OCI-M2 (cell line): Measurements from ENCODE around the gene RBM4B.
"Not testable (repeated sequence)": the region's sequence is repeated elsewhere in the genome, so short reads cannot be mapped to it uniquely, and the experiment has no call there.

Experiments used
- DNase-seq: peaks from one replicate; lab custom pipeline; 2025; ENCODE audit not compliant: unreplicated experiment; lab: John Stamatoyannopoulos, UW

RBM4B gene

GRCh38 chr11:66643745-66644437 is 33.8 kb downstream of the RBM4B start:
- no peak for DNase-seq

- no peak for DNase-seq
Measured at GRCh38 chr11:66641834-66642233, 35.9 kb downstream of the RBM4B start.

GRCh38 chr11:66639814-66640340 is 37.8 kb downstream of the RBM4B start:
- DNase-seq = not testable (repeated sequence)

DNA sequence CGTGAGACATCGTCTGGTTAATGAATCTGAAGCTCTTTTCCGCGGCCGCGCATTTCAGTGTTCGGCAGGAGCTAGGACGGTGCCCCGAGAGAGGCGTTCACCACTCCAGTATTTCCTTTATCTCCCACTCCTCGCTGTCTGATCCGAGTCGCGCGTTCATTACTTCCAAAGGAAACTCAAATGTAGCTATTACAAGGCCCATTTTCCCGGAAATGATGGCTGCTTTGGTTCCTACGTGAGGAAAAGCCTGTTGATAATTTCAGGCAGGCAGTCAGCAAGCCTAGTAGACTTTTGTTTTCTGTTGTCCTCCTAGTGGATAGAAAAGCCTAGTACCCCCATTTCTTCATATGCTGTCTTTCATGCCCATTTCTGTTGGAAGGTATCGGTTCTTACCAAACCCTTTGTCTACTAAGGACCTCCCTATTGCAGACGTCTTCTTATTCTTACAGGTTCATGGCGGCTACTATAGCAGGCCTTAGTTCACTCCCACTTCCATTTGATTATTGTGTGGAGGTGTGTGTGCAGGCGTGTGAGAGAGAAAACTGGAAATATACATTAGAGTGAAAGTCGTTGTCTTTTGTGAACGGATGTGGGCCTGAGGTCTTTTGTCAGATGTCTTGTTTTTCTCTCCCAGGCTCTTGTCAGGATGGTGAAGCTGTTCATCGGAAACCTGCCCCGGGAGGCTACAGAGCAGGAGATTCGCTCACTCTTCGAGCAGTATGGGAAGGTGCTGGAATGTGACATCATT is 38.4 kb downstream of the RBM4B start:
- DNase-seq = no peak

- peak; percentile 83 for DNase-seq
Measured at GRCh38 chr11:66638177-66639065, 39.3 kb downstream of the RBM4B start, which contains the start of gene RBM4. Gene RBM4, plus strand, starts transcription at chr11:66638703. Its CDS starts 1,009 bp downstream, at chr11:66639712.

DNA sequence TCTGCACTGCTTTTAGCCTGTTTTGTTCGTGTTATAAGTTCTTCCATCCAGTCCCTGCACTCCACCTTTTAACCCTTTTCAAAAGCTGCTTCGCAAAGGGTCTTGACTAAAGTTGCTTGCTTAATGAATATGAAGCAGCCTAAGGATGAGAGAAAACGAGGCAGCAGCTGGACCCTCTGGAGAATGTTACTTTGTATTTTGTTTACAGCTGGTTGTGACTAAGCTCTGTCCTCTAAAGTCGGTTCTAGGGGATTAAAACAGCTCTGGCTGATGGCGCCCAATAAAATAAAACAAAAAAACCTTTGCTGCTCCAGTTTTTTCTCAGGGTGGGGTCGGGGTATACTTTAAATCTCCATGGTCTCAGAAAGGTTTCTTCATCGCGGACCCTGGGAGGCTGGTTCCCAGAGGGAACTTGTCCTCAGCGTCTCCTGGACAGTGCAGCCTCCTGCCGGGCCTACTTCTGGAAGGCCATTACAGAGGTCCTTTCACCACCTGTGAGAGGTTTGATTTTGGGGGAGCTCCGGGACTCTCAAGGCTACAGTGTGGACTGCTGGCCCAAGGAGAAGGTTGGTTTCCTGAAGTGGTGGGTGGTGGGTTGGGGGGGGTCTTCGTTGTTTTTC is 40.0 kb downstream of the RBM4B start:
- no peak for DNase-seq

GRCh38 chr11:66636411-66636810 is 41.3 kb downstream of the RBM4B start:
- no peak for DNase-seq

DNA sequence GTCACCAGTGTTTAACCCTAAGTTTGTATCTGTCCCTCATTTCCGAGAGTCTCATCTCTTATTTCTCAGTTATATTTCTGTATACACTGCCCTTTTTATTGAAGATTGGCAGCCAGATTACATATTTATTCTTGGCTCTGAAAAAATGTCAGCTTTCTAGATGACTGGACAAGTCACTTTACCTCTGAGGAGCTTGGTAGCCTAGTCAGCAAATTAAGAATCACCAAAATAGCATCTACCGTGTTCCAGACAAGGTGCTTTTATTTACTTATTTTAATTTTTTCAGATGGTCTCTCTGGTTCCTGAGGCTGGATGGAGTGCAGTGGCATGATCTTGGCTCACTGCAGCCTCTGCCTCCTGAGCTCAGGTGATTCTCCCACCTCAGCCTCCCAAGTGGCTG is 44.7 kb downstream of the RBM4B start:
- DNase-seq = no peak

GRCh38 chr11:66631883-66632282 is 45.8 kb downstream of the RBM4B start:
- DNase-seq = no peak

DNA sequence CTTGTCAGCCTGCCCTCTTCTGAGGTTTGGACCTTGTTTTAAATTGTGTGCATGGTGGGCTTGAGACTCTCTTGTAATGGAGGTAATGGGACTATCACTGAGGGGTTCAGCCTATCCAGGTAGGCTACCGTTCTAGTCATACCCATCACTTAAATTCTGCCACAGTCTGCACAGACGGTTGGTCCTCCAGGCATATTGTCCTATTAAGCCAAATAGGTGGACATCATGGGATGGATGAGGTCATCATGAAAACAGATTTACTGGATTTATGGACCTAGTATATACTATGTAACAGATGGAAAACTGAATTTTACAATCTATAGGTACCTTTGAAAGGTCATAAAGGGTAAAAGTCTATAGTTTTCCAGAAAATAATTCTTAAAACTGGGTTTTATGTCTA is 48.3 kb downstream of the RBM4B start:
- DNase-seq = no peak

GRCh38 chr11:66628061-66628603 is 49.6 kb downstream of the RBM4B start:
- DNase-seq = no peak

DNA sequence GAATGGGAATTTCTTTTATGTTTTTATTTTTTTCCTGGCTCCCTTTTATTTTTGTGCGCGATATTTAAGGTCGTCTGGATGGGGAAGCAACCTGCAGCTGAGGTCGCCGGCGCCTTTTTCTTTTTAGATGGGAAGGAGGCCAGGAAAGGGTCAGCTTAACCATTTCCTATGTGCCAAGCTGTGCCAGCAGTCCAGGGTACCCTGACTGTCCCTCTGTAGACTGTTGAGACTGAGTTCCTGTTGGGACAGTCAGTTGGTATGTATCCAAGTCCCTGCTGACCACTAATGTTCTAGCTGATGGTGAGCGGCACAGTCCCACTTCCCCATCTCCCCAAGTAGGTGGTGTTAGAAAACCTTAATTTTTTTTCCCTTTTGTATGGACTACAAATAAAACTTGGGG is 50.8 kb downstream of the RBM4B start:
- no peak for DNase-seq

- no peak for DNase-seq
Measured at GRCh38 chr11:66626382-66626781, 51.3 kb downstream of the RBM4B start.

DNA sequence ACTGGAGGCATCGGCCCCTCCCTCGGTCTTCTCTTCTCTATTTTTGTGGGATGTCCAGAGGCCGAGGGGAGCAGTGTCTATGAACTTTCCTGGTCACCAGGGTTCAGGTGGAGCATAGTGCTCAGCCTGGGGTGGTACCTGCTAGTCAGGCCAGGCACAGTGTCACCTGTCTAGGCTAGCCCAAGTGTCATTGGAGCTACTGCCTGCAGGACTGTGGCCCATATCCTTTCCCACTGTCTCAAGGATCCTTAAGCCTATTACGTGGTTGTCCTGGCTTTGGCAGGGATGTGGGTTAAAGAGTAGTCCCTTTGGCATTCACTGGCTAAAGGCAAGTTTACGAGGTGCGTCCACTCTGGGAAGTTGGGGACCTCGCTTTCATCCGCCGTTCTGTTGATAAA is 51.9 kb downstream of the RBM4B start:
- DNase-seq = no peak

- no peak for DNase-seq
Measured at GRCh38 chr11:66625041-66625751, 52.5 kb downstream of the RBM4B start.

GRCh38 chr11:66624450-66624849 is 53.2 kb downstream of the RBM4B start:
- DNase-seq = no peak

GRCh38 chr11:66619080-66619554 is 58.6 kb downstream of the RBM4B start:
- no peak for DNase-seq

DNA sequence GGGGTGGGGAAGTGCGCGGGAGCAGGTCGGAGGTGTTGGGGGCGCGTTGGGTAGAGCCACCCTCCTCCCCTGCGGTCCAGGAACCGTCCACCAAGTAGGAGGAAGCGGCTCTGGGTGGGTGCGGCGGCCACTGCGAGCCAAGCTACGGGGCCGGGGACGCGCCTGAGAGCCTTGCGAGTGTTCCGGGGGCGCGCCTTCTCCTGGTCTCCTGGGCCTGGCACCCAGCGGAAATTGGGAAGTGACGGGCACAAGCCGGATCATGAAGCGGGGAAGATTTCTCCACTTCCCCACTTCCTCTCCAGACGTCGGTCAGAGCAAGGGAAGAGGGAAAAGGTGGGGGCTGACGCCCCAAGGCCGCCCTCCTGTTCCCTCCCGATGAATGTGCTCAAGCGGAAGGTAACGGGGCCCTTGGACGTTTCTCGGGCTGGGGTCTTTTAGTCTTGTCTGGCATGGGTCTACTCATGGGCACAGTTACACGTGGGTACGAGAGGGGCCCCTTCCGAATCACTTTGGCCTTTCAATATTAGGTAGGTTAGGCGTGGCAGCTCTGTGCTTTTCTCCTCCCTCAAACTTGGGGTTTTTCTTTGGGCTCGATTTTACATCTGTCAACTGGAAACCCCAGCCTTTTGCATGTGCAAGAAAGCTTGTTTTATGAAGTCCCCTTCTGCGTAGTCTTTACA is 60.4 kb downstream of the RBM4B start:
- no peak for DNase-seq
